CD4-positive, alpha-beta T cell treated with Interleukin-4 for 4 hours (primary cell): ENCODE measurements around the gene KRR1.
"Not testable (repeated sequence)": the region's sequence is repeated elsewhere in the genome, so short reads cannot be mapped to it uniquely, and the experiment has no call there.

ENCODE experiments used
- DNase-seq: peaks from one replicate; pipeline ENCODE4 v3.0.0-alpha.2; 2020

Gene KRR1

GRCh38 chr12:75474116-75474515 lies 37.3 kb downstream of the KRR1 start:
- DNase-seq: no peak

DNA sequence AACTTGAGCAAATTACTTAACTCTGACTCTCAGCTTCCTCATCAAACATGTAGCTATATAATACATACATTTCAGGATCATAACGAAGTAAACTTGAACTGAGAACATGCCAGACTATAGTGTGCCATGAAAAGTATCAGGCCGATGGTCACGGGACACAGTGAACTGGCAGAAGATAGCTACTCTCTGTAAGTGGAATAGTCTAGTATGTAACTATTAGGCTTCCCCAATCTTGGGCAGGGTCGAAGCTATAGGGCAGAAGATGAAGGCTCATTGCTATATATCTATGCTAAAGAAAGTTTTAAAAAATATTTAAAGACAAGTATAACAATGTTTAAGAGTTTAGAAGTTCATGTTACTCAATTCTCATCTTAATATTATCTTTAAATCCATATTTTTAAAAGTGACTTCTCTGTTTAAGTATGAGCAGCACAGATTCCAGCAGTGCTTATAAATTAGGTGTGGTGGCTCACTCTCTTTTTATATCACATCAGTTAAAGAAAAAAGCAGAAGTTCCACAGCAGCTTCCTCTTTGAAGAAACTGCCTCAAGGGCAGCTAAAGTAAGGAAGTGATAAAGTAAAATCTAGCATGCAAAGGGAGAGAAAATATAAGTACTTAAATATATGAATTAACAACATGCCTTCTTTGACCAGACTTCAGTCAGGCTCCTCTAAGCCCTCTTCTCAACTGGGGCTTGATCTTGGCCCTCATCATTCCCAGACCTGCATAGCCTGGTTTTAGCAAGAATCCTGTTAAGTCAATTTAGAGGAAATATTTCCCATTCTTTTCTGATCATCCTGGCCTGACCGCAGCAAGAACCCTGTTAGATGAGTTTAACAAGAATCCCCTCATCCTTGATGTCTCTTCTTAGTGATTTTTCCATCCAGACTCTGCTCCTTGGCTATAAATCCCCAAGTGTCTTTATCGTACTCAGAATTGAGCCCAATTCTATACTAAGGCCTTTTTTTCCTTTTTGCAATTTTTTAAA lies 39.2 kb downstream of the KRR1 start:
- no peak for DNase-seq

GRCh38 chr12:75460204-75460603 lies 51.2 kb downstream of the KRR1 start:
- DNase-seq: no peak

GRCh38 chr12:75459755-75460154 lies 51.7 kb downstream of the KRR1 start:
- no peak for DNase-seq

DNA sequence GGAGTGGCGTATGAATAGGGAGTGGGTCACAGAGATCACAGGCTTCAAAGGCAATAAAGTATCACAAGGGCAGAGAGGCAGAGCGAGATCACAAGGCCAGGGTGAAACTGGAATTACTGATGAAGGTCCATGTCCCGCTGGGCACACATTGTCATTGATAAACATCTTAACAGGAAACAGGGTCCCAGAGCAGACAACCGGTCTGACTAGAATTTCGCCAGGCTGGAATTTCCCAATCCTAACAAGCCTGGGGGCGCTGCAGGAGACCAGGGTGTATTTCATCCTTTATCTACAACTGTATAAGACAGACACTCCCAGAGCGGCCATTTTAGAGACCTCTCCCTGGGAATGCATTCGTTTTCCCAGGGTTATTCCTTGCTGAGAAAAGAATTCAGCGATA lies 53.5 kb downstream of the KRR1 start:
- not testable (repeated sequence) for DNase-seq

DNA sequence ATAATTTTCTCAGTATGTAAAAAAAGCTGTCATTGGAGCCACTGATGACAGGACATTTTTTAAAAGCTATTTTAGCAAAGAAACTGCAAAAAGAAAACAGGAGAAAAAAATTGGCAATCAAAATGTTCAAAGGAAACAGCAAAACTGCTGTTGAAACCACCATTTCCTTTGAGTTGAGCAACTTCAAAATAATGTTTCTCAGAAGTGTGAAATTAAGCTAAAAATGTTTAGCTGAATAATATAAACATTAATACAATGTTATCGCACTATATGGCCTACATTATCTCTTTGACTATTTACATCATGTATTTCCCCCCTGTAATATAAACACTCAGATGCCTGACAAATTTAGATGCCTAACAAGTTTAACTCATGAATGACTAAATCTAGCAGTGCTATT lies 54.2 kb downstream of the KRR1 start:
- peak; percentile 43 for DNase-seq

- no peak for DNase-seq
These were observed 55.6 kb downstream of the KRR1 start for GRCh38 chr12:75455839-75456238.

GRCh38 chr12:75452675-75453330 lies 58.6 kb downstream of the KRR1 start:
- DNase-seq: no peak

DNA sequence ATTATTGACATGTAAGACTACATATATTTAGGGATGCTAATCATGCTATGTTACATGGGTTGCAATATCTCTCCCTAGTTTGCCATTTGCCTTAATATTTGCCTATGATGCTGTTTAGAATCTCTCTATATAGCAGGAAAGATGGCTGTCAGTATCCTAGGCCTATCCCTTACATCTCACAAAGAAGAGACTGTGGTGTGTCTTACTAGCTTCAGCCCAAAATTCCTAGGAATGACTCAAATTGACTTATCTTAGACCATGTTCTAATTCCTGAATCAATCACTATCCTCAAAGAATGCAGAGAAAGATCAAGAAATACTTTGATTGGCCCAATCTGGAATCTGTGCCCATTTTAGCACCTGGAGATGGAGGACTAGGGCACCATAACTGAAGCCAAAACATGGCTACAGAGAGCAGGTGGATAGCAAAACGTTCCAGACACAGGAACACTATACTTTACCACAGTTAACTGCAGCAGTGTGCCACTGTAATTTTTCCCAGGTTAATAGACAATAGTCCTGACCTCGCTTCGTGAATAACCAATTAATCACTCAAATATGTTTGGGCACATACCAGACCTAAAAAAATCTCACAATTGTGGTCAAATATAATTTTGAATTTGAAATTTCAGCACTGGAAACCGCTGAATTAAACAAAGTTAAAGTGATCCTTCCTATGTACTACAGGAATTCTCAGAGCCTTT lies 63.6 kb downstream of the KRR1 start:
- no peak for DNase-seq

GRCh38 chr12:75446857-75447256 lies 64.6 kb downstream of the KRR1 start:
- DNase-seq: no peak

DNA sequence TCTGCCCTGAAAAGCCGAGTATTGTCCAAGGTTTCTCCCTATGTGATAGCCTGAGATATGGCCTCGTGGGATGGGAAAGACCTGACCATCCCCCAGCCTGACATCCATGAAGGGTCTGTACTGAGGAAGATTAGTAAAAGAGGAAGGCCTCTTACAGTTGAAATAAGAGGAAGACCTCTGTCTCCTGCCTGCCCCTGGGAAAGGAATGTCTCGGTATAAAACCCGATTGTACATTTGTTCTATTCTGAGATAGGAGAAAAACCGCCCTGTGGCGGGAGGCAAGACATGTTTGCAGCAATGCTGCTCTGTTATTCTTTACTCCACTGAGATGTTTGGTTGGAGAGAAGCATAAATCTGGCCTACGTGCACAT lies 66.3 kb downstream of the KRR1 start:
- not testable (repeated sequence) for DNase-seq

- no peak for DNase-seq
These were observed 66.8 kb downstream of the KRR1 start for GRCh38 chr12:75444429-75445136.

GRCh38 chr12:75443709-75444108 lies 67.7 kb downstream of the KRR1 start:
- DNase-seq: no peak

DNA sequence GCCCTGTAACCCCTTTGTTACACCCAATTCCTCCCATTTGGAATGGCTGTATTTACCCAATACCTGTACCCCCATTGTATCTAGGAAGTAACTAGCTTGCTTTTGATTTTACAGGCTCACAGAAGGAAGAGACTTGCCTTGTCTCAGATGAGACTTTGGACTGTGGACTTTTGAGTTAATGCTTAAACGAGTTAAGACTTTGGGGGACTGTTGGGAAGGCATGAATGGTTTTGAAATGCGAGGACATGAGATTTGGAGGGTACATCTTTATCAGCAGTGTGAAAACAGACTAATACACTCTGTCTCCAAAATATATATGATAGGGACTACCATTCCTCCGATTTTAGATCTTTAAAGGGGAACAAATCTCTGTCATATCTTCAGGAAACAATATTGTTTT lies 69.0 kb downstream of the KRR1 start:
- DNase-seq: not testable (repeated sequence)

DNA sequence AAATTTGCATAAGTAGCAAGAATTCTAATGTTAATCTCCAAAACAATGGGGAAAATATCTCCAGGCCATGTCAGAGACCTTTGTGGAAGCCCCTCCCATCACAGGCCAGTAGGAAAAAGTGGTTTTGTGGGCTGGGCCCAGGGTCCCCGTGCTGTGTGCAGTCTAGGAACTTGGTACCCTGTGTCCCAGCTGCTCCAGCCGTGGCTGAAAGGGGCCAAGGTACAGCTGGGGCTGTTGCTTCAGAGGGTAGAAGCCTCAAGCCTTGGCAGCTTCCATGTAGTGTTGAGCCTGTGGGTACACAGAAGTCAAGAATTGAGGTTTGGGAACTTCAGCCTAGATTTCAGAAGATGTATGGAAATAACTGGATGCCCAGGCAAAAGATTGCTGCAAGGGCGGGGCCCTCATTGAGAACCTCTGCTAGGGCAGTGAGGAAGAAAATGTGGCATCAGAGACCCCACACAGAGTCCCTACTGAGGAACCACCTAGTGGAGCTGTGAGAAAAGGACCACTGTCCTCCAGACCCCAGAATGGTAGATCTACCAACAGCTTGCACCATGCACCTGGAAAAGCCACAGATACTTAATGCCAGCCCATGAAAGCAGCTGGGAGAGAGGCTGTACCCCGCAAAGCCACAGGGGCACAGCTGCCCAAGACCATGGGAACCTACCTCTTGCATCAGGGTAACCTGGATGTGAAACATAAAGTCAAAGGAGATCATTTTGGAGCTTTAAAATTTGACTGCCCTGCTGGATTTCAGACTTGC lies 69.5 kb downstream of the KRR1 start:
- DNase-seq: not testable (repeated sequence)
